Activated T-helper 1 cell treated with anti-CD3 and anti-CD28 coated beads, Interleukin-2, amount 50 U/mL, for 16 hours (primary cell): ENCODE data around the gene RAP1GAP.
A peak's percentile ranks its signal among the peaks of the same experiment; 100 is the strongest.

ENCODE experiments used
- DNase-seq, 2 donors: peaks; one replicate each; pipeline ENCODE4 v3.0.0-alpha.2; 2020; ENCODE audit warnings: low read depth in 1 of 2, low spot score in 1 of 2

The RAP1GAP gene

DNA sequence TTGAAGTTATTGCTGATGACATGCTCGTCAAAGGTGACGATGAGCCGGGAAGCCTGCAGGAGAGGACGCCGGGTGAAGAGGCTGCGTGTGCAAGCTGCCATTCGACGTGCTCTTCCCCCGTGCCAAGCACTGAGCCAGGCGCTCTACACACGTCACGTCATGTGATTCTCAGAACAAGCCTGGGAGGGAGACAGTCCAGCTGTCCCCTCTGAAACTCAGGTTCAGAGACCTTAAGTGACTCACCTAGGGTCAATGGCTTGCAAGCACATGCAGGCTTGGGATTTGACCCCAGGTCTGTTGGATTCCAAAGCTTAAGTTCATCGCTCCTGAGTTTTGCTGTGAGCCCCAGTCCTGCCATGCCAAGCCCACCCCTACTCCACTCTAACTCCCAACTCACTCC is 57.1 kb downstream of the RAP1GAP start:
- DNase-seq = no peak

DNA sequence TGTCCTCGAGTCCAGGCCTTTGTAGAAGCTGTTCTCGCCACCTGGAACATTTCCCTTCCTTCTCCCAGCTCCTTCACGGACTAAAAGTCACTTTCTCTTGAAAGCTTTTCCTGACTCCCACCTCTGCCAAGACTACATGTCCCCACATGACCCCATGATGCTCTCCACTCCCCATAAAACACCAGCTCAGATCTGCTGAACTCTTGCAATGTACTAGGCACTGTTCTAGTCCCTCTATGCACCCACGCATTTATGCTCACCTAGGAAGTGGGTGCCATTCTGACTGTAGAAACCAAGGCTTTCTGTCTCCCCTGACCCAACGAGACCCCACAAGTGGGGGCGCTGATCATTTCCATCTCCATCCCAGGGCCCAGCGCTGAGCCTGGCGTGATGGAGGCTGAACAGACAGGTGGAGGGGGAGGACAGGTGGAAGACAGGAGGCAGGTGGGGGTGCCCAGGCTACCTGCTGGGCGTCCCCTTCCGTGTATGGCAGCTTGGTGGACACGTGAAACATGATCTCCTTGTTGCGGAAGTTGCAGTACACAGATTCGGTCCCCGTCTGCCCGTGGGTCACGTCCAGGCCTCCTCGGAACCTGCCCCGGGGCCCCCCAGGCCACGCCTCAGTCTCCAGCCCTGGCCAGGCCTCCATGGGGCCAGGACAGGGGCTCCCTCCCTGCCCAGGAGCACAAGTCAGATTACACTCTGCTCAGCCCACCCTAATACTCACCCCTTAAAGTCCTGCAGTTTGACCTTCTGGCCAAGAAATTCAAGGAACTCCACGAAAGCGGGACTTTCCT is 58.0 kb downstream of the RAP1GAP start:
- DNase-seq = no peak

DNA sequence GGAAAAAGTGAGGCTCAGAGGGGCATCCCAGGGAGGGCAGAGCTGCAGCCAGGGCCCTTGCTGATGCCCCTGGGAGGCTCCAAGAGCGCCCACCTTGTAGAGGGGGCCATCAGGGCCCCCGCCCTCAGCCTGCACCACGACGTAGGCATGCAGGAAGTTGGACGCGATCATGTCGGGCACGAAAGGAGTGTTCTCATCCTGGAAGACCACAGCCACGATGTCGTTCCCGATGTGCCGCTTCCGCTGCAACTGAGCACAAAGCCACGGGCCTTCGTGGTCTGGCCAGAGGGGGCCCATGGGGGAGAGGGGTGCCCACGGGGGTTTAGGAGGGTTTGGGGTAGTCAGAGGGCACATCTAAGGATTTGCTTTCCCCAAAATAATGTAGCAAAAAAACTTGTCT is 59.1 kb downstream of the RAP1GAP start:
- DNase-seq = no peak

DNA sequence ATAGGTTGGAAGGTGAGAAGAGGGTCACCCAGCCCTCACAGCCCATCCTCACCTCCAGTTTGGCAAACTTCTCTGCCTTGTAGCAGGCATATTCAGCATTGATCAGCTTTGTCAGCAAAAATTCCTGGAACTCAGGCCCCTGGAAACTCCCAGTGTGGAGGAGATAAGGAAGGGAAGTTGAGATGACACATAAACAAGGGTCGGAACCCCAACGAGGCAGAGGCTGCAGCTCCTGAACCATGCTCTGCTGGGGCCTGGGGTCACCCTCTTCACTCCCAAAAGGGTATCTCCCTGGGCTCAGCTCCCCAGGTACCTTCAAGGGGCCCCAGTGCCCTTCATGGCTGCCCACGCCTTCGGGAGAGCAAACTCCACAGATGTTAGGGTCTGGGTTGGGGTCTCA is 60.4 kb downstream of the RAP1GAP start:
- no peak for DNase-seq

DNA sequence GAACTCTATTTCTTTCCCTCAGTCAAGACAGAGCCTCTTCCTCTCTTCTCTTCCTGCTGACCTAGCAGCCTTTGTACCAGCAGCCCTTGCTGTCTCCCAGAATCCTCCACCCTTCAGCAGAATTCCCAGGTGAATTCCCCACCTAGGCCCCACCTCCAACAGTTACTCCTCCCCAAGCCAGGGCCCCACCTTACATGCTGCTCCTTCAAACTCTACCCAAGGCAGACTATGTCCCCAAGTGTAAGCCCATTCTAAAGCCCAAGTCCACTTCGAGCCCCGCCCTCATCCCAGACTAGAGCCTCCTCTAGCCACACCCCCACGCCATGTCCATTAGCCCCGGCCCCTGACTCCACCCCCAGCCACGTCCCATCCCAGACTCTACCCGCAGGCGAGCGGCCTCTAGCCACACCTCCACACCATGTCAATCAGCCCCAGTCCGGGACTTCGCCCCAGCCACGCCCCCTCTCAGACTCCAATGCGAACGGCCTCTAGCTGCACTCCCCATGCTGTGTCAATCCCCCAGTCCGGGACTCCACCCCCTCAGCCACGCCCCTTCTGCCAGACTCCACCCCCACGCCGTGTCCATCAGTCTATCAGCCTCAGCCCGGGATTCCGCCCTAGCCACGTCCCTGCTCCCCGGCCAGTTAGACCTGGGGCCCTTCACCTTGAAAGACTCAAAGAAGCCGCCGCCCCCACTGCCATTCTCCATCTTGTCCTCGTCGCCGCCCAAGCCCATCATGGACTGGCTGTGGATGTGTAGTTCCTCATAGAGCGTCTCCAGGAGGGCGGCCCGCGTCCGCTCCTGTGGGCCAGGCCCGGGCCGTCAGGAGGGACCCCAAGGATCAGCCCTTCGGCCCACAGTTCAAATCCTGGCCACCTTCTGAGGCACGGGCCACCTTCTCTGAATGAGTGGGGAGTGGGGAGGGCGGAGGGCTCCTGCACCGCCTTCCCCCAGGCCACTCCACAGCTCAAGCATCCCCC is 61.3 kb downstream of the RAP1GAP start:
- DNase-seq = peak in 1 of 2 donors; percentile 5

DNA sequence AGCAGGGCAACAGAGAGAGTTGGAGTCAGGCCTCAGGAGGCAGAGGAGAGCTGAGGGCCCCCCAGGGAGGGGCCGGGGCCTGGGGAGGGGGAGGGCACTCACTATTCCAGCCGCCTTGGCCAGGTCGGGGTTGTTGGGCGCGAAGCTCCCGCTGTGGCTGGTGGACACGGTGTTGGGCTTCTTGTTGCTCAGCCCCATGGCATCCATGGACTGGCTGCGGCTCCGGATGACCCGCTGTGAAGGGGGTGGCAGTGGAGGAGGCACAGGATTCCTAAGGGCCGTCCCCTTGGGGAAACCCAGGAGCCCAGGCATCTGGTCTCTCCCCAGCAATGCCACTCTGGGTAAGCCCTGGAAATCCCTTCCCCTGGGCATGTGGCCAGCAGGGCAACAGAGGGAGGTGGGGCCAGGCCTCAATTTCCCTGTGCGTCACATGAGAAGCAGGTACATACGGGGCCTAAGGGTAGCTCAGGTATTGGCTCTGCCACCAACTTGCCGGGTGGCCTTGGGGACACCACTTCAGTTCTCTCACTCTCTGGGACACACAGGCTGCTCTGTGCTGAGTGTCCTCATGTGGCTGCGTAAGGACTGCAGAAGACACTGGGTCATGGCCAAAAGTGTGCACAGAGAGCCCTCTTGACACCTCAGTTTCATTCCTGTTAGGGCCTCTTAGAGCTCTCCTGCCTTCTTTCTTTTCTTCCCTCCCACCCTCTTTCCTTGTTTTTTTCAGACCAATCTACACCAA is 63.0 kb downstream of the RAP1GAP start:
- DNase-seq = no peak

DNA sequence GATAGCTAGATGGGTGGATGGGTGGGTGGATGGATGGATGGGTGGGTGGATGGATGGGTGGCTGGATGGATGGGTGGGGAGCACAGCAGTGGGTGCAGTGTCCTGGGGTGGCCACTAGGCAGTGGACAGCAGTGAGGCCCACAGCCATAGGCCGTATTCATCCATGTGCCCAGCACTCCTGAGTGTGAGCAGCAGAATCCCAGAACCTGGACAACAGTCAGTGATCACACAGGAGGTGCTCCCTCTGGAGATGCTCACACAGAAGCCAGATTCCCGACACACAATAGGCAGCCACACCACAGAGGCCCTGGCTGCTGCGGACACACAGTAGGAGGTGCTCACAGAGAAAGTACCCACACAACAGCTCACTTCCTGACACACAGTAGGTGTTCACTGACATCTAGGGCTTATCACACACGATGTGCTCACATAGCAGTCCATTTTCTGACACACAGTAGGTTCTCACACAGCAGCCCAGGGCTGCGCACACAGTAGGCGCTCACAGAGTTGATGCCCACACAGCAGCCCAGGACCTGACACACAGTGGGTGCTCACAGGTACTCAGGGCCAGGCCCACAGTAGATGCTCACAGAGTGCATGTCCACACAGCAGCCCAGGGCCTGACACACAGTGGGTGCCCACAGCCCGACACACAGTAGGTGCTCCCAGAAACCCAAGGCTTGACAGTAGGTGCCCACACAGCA is 64.0 kb downstream of the RAP1GAP start:
- DNase-seq = no peak

DNA sequence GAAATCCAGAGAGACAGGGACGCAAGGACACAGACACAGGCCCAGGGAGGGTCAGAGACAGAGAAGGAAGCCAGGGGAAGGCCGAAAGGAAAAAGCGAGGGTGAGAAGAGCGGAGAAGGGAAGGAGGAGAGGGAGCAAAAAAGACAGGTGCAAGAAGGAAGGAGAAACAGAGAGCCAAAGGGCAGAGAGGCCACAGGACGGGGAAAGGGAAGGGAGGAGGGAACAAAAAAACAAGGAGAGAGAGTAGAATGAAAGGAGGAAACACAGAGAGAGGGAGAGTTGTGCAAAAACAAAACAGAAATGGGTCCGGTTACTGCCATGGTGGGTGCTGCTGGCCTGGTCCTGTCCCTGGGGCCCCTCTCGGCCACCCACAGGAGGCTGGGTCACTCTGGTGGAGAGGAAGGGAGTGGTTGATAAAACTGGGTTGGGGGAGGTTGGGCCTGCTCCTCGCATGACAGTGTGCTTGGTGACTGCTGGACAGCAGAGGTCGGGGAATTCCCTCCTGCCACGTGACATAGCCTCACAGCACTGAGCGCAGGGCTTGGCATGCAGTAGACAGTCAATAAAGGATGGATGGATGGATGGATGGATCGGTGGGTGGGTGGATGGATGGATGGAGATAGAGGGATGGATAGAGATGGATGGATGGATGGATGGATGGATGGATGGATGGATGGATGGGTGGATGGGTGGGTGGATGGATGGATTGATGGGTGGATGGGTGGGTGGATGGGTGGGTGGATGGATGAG is 64.8 kb downstream of the RAP1GAP start:
- DNase-seq = no peak

DNA sequence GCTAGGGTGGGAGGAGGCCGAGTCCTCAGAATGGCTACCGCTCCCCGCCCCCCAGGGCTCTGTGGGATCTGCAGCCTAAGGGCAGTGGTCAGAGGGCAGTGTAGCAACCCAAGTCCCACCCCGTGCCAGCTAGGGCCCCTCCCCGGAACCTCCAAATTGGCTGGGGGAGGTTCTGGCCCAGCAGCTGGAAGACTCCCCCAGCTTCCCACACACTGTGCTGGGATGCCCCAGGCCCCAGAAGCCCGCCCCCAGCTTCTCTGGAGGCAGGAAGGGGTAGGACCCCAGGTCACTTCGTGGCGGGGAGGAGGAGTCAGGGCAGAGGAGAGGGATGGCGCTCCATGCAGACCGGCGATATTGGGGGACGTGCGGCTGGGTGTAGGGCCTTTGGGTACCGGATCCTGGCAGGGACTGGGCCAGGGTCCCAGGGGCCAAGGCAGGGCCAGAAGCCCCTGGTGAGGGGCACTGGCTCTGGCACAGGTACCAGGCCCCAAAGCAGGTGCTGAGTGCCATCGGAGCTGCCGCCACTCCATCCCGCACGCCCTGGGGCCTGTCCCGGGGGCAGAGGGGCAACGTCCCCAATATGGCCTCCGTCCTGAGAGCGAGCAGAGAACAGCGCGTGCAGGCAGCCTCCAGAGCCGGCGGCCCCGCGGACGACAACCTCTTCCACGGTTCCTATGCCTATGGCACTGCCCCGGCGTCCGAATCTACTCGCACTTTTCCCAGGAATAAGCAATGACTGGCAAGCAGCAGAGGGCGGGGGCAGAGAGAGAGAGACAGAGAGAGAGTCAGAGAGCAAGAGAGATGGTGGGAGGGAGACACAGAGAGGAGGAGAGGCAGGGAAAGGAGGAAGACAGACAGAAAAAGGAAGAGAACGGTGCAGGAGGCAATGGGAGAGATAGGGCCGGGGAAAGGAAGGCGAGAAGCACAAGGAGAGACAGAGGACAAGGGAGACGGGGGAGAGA is 65.7 kb downstream of the RAP1GAP start:
- no peak for DNase-seq

DNA sequence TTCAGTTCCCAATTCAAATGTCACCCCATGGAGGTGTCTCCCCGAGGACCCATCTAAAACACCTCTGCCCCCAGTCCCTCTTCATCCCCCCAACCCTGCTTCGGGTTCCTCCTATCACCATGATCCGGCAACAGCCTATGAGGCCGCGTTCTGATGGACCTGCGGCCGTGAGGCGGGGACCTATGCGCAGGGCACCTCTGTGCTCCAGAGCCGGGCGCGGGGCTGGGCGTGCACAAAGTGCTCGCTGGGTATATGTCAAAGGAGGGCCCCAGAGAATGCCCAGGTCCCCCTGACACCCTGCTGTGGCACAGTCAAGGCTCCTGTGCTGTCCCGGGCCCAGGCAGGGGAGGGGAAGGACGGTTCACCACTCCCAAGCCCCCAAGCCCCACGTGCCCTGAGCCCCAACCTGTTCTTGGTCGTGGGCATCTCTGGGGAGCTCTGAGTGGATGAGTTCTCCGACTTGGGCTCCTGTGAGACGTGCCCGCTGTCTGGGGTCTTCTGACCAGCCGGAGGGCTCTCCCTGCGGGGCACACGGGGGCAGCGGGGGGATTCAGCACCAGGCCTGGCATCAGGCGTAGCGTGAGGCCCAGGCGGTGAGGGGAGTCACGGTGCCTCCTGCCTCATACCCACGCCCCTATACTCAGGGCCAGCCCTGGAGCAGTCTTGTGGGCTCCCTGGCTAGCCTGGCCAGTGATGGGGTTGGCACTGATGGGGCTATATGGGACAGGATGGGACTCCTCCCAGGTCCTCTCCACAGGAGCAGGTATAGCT is 67.7 kb downstream of the RAP1GAP start:
- no peak for DNase-seq

DNA sequence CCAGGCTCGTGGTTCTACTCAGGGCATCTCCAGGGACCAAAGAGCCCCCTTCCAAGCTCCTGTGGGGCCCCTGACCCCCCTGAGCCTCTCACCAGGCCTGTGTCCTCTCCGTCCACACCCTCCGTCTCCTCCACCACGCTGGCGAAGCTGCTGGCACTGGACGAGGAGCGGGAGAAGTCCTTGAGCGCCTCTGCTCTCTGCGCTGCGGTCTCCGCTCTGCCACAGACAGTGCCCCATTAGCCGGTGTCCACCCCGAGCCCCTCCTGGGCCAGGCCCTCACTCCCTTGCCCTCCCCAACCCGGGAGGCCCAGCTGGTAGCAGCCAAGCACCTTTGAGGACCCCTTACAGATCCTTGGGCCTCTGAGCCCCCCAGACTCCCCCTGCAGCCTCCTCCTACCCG is 69.8 kb downstream of the RAP1GAP start:
- DNase-seq = no peak

DNA sequence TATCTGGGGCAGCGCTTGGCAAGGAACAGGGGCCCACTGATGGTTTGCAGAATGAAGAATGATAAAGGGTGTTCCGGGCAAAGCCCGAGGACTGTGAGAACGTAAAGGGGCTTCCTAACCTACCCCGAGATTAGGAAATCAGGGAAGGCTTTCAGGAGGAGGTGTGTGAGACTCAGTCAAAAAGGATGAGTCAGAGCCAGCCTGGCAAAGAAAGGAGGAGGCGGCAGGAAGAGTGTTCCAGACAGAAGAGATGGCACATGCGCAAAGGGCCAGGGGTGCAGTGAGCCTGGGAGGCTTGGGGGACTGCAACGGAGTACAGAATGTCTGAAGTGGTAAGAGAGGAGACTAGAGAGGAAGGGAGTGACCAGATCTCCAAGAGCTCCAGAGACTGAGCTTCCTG is 70.3 kb downstream of the RAP1GAP start:
- DNase-seq = no peak

DNA sequence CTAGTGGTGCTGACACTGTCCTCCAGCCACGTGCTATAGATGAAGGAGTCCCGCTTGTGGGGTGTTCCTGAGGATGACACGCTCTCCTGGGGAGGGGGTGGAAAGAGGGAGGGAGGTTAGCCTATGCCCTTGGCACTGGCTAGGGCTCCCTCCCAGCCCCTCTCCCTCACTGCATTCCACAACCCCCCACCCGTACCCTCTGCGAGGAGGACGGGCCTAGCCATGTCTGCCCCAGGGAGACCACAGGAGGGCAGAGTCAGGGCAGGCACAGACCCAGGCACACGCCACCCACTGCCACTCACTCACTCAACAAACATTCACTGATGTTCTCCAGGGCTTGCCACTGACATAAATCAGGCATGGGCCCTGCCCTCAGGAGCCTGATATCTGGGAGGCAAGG is 70.7 kb downstream of the RAP1GAP start:
- no peak for DNase-seq

DNA sequence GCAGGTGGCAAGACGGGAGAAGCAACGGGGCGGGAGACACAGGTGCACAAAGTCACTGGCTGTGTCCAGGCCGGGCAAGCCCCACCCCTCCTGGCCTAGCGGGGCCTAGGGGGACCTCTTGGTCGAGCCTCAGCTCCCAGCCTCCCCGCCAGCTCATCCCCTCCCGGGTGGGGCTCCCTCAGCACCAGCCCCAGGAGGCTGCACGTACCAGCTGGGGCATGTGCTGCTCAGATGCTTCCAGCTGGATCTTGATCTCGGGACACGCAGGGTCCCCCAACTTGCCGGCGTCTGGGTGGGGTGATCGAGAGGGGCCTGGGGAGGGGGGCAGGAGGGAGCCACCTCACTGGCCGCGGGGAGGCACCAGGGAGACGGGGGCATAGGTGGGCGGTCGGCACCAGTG is 71.4 kb downstream of the RAP1GAP start:
- DNase-seq = no peak

DNA sequence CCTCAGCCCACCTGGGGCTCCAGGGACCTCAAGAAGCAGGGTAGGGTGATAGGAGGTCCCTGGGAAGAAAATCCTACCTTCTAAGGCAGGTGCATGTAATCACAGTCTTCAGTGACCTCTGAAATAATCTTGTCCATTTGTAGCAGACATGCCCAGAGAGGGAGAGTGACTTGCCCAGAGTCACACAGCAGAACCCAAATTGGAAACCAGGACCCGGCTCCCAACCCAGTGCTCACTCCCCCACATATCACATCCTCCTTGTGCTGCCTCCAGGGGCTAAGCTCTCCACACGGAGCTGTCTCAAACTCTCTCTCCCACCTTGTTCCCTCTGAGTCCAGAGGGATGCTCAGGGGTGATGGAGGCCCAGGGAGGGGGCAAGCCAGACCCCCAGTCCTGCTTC is 72.5 kb downstream of the RAP1GAP start:
- DNase-seq = no peak

DNA sequence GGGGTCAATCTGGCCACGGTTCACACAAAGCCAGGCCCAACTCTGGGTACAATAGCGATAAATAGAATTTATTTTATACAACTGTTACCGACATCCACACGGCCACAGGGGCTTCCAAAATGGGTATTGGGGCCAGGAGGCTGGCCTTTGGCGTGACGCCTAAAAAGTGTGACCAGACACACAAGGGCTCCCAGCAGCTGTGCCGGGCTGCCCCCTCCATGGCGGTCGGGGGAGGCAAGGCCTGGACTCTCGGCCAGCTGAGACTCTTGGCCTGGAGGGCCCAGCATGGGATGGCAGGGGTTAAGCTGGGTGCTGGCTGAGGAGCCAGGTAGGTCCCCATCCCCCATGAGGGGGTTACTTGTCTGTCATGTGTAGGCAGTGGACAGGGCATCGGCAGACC is 73.0 kb downstream of the RAP1GAP start:
- DNase-seq = no peak

DNA sequence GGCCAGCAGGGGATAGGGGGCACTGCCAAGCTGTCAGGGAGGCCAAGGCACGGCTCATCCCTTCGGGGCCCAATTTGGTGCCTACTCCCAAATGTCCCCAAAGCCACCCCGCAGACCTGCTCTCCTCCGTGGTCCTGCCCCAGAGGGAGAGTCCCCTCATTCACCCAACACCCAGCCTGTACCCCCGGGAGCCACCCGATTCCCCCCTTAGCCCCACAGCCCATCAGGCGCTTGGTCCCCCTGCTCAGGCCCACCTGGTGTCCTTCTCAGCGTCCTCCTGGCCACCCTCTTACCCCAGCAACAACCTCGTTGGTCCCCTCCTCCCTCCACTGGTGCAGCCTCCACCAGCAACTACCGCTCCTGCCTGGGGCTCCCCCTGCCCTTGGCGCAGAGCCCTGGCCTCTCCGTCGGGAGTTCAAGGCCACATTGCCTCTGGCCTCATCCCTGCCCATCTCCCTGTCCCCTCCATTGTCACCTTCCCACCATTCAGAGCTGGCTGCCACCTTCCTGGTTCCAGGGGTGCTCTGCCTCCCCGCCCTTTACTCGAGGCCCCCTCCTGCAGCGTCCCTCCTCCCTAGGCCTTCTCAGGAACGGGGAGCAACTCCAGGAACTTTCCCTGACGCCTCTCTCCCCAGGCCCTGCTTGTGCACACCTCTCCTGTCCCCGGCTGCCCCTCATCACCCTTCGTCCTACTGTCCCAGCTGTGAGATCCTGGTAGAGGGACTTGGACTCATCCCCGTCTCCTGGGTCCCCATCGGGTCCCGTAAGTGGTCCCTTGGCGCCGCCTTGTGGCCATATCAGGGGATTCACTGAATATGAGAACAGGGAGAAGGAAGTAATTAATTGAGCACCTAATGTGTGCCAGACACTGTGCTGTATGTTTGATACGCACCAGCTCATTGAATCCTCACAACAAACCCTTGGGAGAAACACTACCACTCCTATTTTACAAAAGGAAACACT is 73.9 kb downstream of the RAP1GAP start:
- DNase-seq = no peak
